Lower leg skin (tissue), 4 donors: ENCODE data around the gene SBK2. TPM values are rescaled to one million over a fixed set of nuclear protein-coding genes. Genes with fewer than 3 reads are reported as not detected.

ENCODE experiments used
- DNase-seq, 2 donors: peaks; one replicate each; pipeline ENCODE4 v3.0.0-alpha.2; 2019; ENCODE audit warnings: low spot score in 2 of 2
- H3K4me3 ChIP-seq: fragments of 200-600 bp; sonication (generic); 2 replicates; pipeline ENCODE4 v1.5.1; 2017; ENCODE audit warnings: mild to moderate bottlenecking, low read depth; ENCODE audit not compliant: poor library complexity, severe bottlenecking
- POLR2A ChIP-seq, 2 donors: fragments of 450-650 bp; IDR thresholded peaks; one replicate each; pipeline ENCODE4 v1.6.1; 2016 to 2017; ENCODE audit warnings: antibody characterized with exemption in 2 of 2, mild to moderate bottlenecking in 1 of 2, moderate library complexity in 1 of 2
- WGBS, 2 donors: methylation state at CpG; one replicate each; pipeline ENCODE4 v1.1.5; 2018; 5-methylcytosine and 5-hydroxymethylcytosine counted together
- intact Hi-C: fragments of 100-400 bp; cut with DNase I; formaldehyde crosslinking; loops from one replicate; pipeline ENCODE4 v1.15.0; 2023; ENCODE audit warnings: low total_unique reads
- total RNA-seq, 4 donors: library from RNA; depleted of rRNA; stranded (reverse); fragments of >200 nt; gene quantifications; one replicate each; pipeline ENCODE4 v1.1.0, GENCODE V29; 2016
- TF ChIP-seq, protein P1 (sequence below), 3 donors: fragments of 450-650 bp; IDR thresholded peaks; one replicate each; pipeline ENCODE4 v1.5.1; 2016; ENCODE audit warnings: antibody characterized with exemption in 3 of 3, mild to moderate bottlenecking in 3 of 3, moderate library complexity in 2 of 3

Gene SBK2
- total RNA-seq, 4 donors from 2014 or later = not detected

DNA sequence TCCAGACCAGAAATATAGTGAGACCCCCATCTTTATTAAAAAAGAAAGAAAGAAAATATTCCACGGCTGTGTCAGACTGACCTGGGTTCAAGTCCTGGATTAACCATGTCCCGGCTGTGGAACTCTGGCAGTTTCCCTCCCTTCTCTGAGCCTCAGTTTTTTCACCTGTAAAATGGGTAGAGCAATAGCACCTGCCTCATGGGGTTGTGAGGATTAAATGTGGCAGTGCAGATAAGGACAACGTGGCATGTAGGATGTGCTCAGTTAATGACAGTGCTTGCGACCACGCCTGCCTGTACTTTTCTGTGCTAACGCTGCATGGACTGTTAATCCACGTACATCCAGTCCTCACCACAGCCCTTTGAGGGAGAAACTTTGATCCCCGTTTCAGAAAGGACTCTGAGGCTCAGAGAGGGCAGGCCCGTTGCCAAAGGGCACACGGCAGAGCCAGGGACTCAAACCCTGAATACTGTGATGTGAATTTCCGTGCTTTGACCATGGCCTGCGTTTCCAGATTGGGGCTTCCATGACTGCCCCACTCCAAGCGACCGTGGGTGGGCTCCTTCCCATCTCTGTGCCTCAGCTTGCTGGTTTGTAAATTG is 16.1 kb downstream of the SBK2 start:
- WGBS, 2 donors = 74 to 78% methylated on average over 14 of the region's 14 CpGs
- no peak overlapping the region for H3K4me3 ChIP-seq
- intact Hi-C loops = no loop called here

GRCh38 chr19:55519451-55520311 is 17.3 kb downstream of the SBK2 start:
- no peak for DNase-seq
- H3K4me3 ChIP-seq = no peak overlapping the region
- 77 to 83% methylated on average over 10 of the region's 10 CpGs for WGBS, 2 donors
- intact Hi-C loops = loop anchor here (5.0 to 10.0 kb wide), 2 partner anchors 95 to 113 kb away; no protein-coding TSS in a partner anchor
- no peak for TF ChIP-seq POLR2A (IDR thresholded peaks at IDR 0.05)
- TF ChIP-seq, protein P1, sequence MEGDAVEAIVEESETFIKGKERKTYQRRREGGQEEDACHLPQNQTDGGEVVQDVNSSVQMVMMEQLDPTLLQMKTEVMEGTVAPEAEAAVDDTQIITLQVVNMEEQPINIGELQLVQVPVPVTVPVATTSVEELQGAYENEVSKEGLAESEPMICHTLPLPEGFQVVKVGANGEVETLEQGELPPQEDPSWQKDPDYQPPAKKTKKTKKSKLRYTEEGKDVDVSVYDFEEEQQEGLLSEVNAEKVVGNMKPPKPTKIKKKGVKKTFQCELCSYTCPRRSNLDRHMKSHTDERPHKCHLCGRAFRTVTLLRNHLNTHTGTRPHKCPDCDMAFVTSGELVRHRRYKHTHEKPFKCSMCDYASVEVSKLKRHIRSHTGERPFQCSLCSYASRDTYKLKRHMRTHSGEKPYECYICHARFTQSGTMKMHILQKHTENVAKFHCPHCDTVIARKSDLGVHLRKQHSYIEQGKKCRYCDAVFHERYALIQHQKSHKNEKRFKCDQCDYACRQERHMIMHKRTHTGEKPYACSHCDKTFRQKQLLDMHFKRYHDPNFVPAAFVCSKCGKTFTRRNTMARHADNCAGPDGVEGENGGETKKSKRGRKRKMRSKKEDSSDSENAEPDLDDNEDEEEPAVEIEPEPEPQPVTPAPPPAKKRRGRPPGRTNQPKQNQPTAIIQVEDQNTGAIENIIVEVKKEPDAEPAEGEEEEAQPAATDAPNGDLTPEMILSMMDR (IDR thresholded peaks at IDR 0.05) = peak in 1 of 3 donors; percentile 15

More for the DNA sequence above, 16.1 kb downstream of the SBK2 start:
- DNase-seq = no peak
- TF ChIP-seq, protein P1 (IDR thresholded peaks at IDR 0.05) = no peak
- TF ChIP-seq POLR2A (IDR thresholded peaks at IDR 0.05) = no peak

DNA sequence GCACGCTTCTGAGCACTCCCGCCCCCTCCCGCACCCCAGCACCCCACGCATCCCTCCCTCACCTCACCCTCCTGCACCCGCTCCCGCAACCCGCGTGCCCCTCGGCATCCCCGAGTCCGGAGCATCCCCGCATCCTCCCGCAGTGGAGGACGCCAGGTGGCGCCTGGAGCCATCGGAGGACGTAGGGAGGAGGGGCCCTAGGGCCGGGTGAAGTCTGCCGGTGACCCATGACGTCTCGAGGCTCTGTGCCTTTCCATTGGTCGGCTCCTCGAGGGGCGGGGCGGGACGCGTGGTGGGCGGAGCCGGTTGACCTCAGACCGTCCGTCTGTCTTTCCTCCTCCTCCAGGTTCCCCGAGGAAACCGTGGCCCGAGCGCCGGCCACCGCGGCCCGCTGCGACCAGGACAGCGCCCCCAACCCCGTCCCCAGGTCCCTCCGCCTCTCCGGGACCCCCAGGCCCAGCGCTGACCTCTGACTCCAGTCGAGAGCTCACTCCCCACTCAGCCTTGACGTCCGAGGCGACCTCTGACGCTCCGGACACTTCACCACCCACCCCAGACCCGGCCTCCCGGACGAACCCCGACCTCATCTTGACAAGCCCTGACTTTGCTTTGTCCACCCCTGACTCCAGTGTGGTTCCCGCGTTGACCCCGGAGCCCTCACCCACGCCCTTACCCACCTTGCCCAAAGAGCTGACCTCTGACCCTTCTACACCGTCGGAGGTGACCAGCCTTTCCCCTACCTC is 19.9 kb downstream of the SBK2 start:
- intact Hi-C loops = loop anchor here (5.0 to 10.0 kb wide), 2 partner anchors 98 to 115 kb away; no protein-coding TSS in a partner anchor
- peak; percentile 90 to 99 for DNase-seq
- no peak for TF ChIP-seq POLR2A (IDR thresholded peaks at IDR 0.05)
- TF ChIP-seq, protein P1 (IDR thresholded peaks at IDR 0.05) = peak in 1 of 3 donors; percentile 62
- H3K4me3 ChIP-seq = no peak overlapping the region
- 9 to 11% methylated on average over 58 of the region's 61 CpGs for WGBS, 2 donors

- no peak overlapping the region for H3K4me3 ChIP-seq
- WGBS, 2 donors = 76 to 77% methylated on average over 10 of the region's 10 CpGs
- intact Hi-C loops = no loop called here
- DNase-seq = no peak
- TF ChIP-seq, protein P1 (IDR thresholded peaks at IDR 0.05) = no peak
- no peak for TF ChIP-seq POLR2A (IDR thresholded peaks at IDR 0.05)
Measured at GRCh38 chr19:55508120-55508519, 28.8 kb downstream of the SBK2 start.

GRCh38 chr19:55504981-55505380 is 32.0 kb downstream of the SBK2 start:
- 85 to 88% methylated on average over 11 of the region's 11 CpGs for WGBS, 2 donors
- TF ChIP-seq POLR2A (IDR thresholded peaks at IDR 0.05) = no peak
- TF ChIP-seq, protein P1 (IDR thresholded peaks at IDR 0.05) = no peak
- intact Hi-C loops = no loop called here

More at GRCh38 chr19:55504981-55505380, 32.0 kb downstream of the SBK2 start:
- no peak overlapping the region for H3K4me3 ChIP-seq
- no peak for DNase-seq
